Activated CD4-positive, alpha-beta memory T cell treated with anti-CD3 and anti-CD28 coated beads for 36 hours (primary cell): Measurements from ENCODE around the gene HTR1D. TPM values are rescaled to one million over a fixed set of nuclear protein-coding genes. Genes with fewer than 3 reads are reported as not detected.
"Not testable (repeated sequence)": the region's sequence is repeated elsewhere in the genome, so short reads cannot be mapped to it uniquely, and the experiment has no call there.

Experiments used
- CTCF ChIA-PET: fragments of 350-600 bp; sonication (Branson Sonifier 250); formaldehyde crosslinking; loops from one replicate; lab custom pipeline; 2021; ENCODE audit warnings: antibody characterized with exemption, inconsistent platforms; lab: Charles Lee
- POLR2A ChIA-PET: fragments of 350-600 bp; sonication (Branson Sonifier 250); formaldehyde crosslinking; loops from one replicate; lab custom pipeline; 2021; ENCODE audit warnings: antibody characterized with exemption; lab: Charles Lee
- DNase-seq: peaks from one replicate; pipeline ENCODE4 v3.0.0-alpha.2; 2020
- H3K27ac Mint-ChIP-seq: one replicate; pipeline ENCODE4 v1.8.0; 2021; ENCODE audit warnings: mixed read lengths
- H3K27me3 Mint-ChIP-seq: one replicate; pipeline ENCODE4 v1.8.0; 2021; ENCODE audit warnings: mixed read lengths
- H3K36me3 Mint-ChIP-seq: one replicate; pipeline ENCODE4 v1.8.0; 2021; ENCODE audit warnings: mixed read lengths
- H3K4me1 Mint-ChIP-seq: one replicate; pipeline ENCODE4 v1.8.0; 2021; ENCODE audit warnings: low read depth, mixed read lengths
- H3K4me3 Mint-ChIP-seq: one replicate; pipeline ENCODE4 v1.8.0; 2021; ENCODE audit warnings: mild to moderate bottlenecking, mixed read lengths
- H3K9me3 Mint-ChIP-seq: one replicate; pipeline ENCODE4 v1.8.0; 2021; ENCODE audit warnings: mixed read lengths
- intact Hi-C: fragments of 100-400 bp; cut with micrococcal nuclease; formaldehyde crosslinking; loops from one replicate; pipeline ENCODE4 v1.15.1; 2023
- total RNA-seq, 2 experiments: library from RNA; stranded (reverse); gene quantifications; one replicate each; pipeline ENCODE4 v1.2.3, GENCODE V29; 2021

HTR1D gene
- total RNA-seq, 2 experiments from 2014 or later, result not detected

GRCh38 chr1:23239638-23240295 is 22.5 kb upstream of the HTR1D start:
- Mint-ChIP-seq H3K27ac (no peak overlapping the region), H3K9me3 (no peaks in the 10 kb centered on the region), H3K27me3 (peaks cover 5% of the 10 kb centered on the region), H3K4me1 (no peaks in the 10 kb centered on the region), H3K36me3 (no peaks in the 10 kb centered on the region), H3K4me3 (no peak overlapping the region)
- CTCF ChIA-PET, result no interaction called here
- intact Hi-C loops, result no loop called here
- no peak for DNase-seq
- POLR2A ChIA-PET, result interaction anchor here (1.0 kb wide), 1 partner anchor 19 kb away, joined by 3 read pairs; no protein-coding TSS in a partner anchor

- ChIA-PET CTCF (no interaction called here), POLR2A (no interaction called here)
- Mint-ChIP-seq H3K27me3 (peaks cover 5% of the 10 kb centered on the region), H3K4me3 (no peak overlapping the region), H3K36me3 (no peaks in the 10 kb centered on the region), H3K4me1 (no peaks in the 10 kb centered on the region), H3K27ac (no peak overlapping the region), H3K9me3 (no peaks in the 10 kb centered on the region)
- DNase-seq, result no peak
- intact Hi-C loops, result no loop called here
These were observed 21.3 kb upstream of the HTR1D start for GRCh38 chr1:23238565-23238964.

- intact Hi-C loops, result no loop called here
- DNase-seq, result no peak
- H3K4me1 Mint-ChIP-seq, result no peaks in the 10 kb centered on the region
- no peak overlapping the region for H3K4me3 Mint-ChIP-seq
- H3K9me3 Mint-ChIP-seq, result no peaks in the 10 kb centered on the region
- H3K36me3 Mint-ChIP-seq, result no peaks in the 10 kb centered on the region
- ChIA-PET POLR2A (no interaction called here), CTCF (no interaction called here)
- peaks cover 5% of the 10 kb centered on the region for H3K27me3 Mint-ChIP-seq
- H3K27ac Mint-ChIP-seq, result no peak overlapping the region
These were observed 20.2 kb upstream of the HTR1D start for GRCh38 chr1:23237508-23237907.

- no peak overlapping the region for H3K4me3 Mint-ChIP-seq
- ChIA-PET CTCF (interaction anchor here (0.6 to 0.8 kb wide), 3 partner anchors 12 to 374 kb away, joined by 3 read pairs; no protein-coding TSS in a partner anchor), POLR2A (no interaction called here)
- H3K27ac Mint-ChIP-seq, result no peak overlapping the region
- DNase-seq, result no peak
- peaks cover 3% of the 10 kb centered on the region for H3K9me3 Mint-ChIP-seq
- H3K36me3 Mint-ChIP-seq, result no peaks in the 10 kb centered on the region
- intact Hi-C loops, result no loop called here
- peaks cover 12% of the 10 kb centered on the region for H3K27me3 Mint-ChIP-seq
- H3K4me1 Mint-ChIP-seq, result no peaks in the 10 kb centered on the region
These were observed 10.5 kb upstream of the HTR1D start for GRCh38 chr1:23227806-23228205.

GRCh38 chr1:23224739-23225648 is 7.7 kb upstream of the HTR1D start:
- POLR2A ChIA-PET, result no interaction called here
- H3K4me1 Mint-ChIP-seq, result no peaks in the 10 kb centered on the region
- H3K4me3 Mint-ChIP-seq, result no peak overlapping the region
- H3K36me3 Mint-ChIP-seq, result no peaks in the 10 kb centered on the region
- intact Hi-C loops, result no loop called here
- no peak for DNase-seq
- H3K9me3 Mint-ChIP-seq, result peaks cover 3% of the 10 kb centered on the region
- CTCF ChIA-PET, result no interaction called here
- H3K27ac Mint-ChIP-seq, result no peak overlapping the region
- peaks cover 13% of the 10 kb centered on the region for H3K27me3 Mint-ChIP-seq

- DNase-seq, H3K4me3 Mint-ChIP-seq, H3K9me3 Mint-ChIP-seq, POLR2A ChIA-PET, H3K36me3 Mint-ChIP-seq, H3K27ac Mint-ChIP-seq, intact Hi-C loops, CTCF ChIA-PET, H3K4me1 Mint-ChIP-seq: not testable (repeated sequence)
- peaks cover 19% of the 10 kb centered on the region for H3K27me3 Mint-ChIP-seq
These were observed 6.7 kb upstream of the HTR1D start for GRCh38 chr1:23223963-23224362.

GRCh38 chr1:23223490-23223951 is 6.2 kb upstream of the HTR1D start:
- POLR2A ChIA-PET, CTCF ChIA-PET, H3K4me1 Mint-ChIP-seq, intact Hi-C loops, H3K9me3 Mint-ChIP-seq, H3K4me3 Mint-ChIP-seq, H3K27ac Mint-ChIP-seq, DNase-seq, H3K36me3 Mint-ChIP-seq: not testable (repeated sequence)
- peaks cover 23% of the 10 kb centered on the region for H3K27me3 Mint-ChIP-seq

GRCh38 chr1:23222742-23223141 is 5.4 kb upstream of the HTR1D start:
- Mint-ChIP-seq H3K27ac (no peak overlapping the region), H3K36me3 (no peaks in the 10 kb centered on the region), H3K4me1 (peaks cover 2% of the 10 kb centered on the region), H3K4me3 (no peak overlapping the region), H3K27me3 (peaks cover 28% of the 10 kb centered on the region), H3K9me3 (peaks cover 3% of the 10 kb centered on the region)
- intact Hi-C loops, result no loop called here
- ChIA-PET POLR2A (no interaction called here), CTCF (interaction anchor here (0.6 kb wide), 1 partner anchor 112 kb away, joined by 4 read pairs; no protein-coding TSS in a partner anchor)
- DNase-seq, result no peak

GRCh38 chr1:23222331-23222730 is 5.0 kb upstream of the HTR1D start:
- no peak for DNase-seq
- Mint-ChIP-seq H3K4me3 (no peak overlapping the region), H3K27ac (no peak overlapping the region), H3K36me3 (no peaks in the 10 kb centered on the region), H3K9me3 (peaks cover 3% of the 10 kb centered on the region), H3K4me1 (peaks cover 3% of the 10 kb centered on the region), H3K27me3 (peaks cover 30% of the 10 kb centered on the region)
- CTCF ChIA-PET, result interaction anchor here (0.6 kb wide), 1 partner anchor 111 kb away, joined by 4 read pairs; no protein-coding TSS in a partner anchor
- intact Hi-C loops, result no loop called here
- POLR2A ChIA-PET, result no interaction called here

GRCh38 chr1:23221107-23221506 is 3.8 kb upstream of the HTR1D start:
- Mint-ChIP-seq H3K27me3 (peaks cover 35% of the 10 kb centered on the region), H3K27ac (no peak overlapping the region), H3K36me3 (no peaks in the 10 kb centered on the region), H3K4me3 (no peak overlapping the region), H3K4me1 (peaks cover 3% of the 10 kb centered on the region), H3K9me3 (peaks cover 3% of the 10 kb centered on the region)
- DNase-seq, result no peak
- ChIA-PET CTCF (interaction anchor here (1.0 to 1.6 kb wide), 2 partner anchors 37 to 122 kb away, joined by 3 to 5 read pairs; no protein-coding TSS in a partner anchor), POLR2A (interaction anchor here (1.0 kb wide), 1 partner anchor 18 kb away, joined by 3 read pairs; no protein-coding TSS in a partner anchor)
- intact Hi-C loops, result no loop called here

GRCh38 chr1:23216771-23217420 is 406 bp downstream of the HTR1D start:
- H3K27ac Mint-ChIP-seq, result no peak overlapping the region
- no peaks in the 10 kb centered on the region for H3K9me3 Mint-ChIP-seq
- DNase-seq, result peak; percentile 29
- ChIA-PET CTCF (interaction anchor here (0.6 to 1.7 kb wide), 5 partner anchors 10 to 187 kb away, joined by 3 to 9 read pairs (median 4); no protein-coding TSS in a partner anchor), POLR2A (no interaction called here)
- H3K4me3 Mint-ChIP-seq, result no peak overlapping the region
- intact Hi-C loops, result no loop called here
- peaks cover 44% of the 10 kb centered on the region for H3K27me3 Mint-ChIP-seq
- no peaks in the 10 kb centered on the region for H3K36me3 Mint-ChIP-seq
- H3K4me1 Mint-ChIP-seq, result peaks cover 3% of the 10 kb centered on the region
